Fibroblast of lung (primary cell): ENCODE measurements around the gene PSMB2. TPM values are rescaled to one million over a fixed set of nuclear protein-coding genes. Genes with fewer than 3 reads are reported as not detected.

Source experiments
- DNase-seq, 2 donors: peaks; one replicate each; pipeline versions ENCODE4 v3.0.0 to v3.0.0-alpha.2; 2010; ENCODE audit warnings: low read depth in 2 of 2
- H2AFZ ChIP-seq: 2 replicates; pipeline ENCODE4 v1.5.1; 2012; ENCODE audit warnings: low read length, control low read depth, inconsistent platforms
- H3K27ac ChIP-seq: 2 replicates; pipeline ENCODE4 v1.5.1; 2011; ENCODE audit warnings: low read length, control low read depth; ENCODE audit not compliant: insufficient read depth
- H3K27me3 ChIP-seq: 2 replicates; pipeline ENCODE4 v1.5.1; 2011; ENCODE audit warnings: mild to moderate bottlenecking, low read length; ENCODE audit not compliant: control insufficient read depth, insufficient read depth
- H3K36me3 ChIP-seq: 2 replicates; pipeline ENCODE4 v1.5.1; 2011; ENCODE audit warnings: low read length; ENCODE audit not compliant: control insufficient read depth, insufficient read depth
- H3K4me1 ChIP-seq: 2 replicates; pipeline ENCODE4 v1.5.1; 2011; ENCODE audit warnings: low read length; ENCODE audit not compliant: control insufficient read depth, insufficient read depth; ENCODE audit errors: extremely low read depth
- H3K4me2 ChIP-seq: 2 replicates; pipeline ENCODE4 v1.5.1; 2011; ENCODE audit warnings: low read length, control low read depth; ENCODE audit not compliant: insufficient read depth; ENCODE audit errors: extremely low read depth
- H3K4me3 ChIP-seq, 4 experiments: fragments of 200-600 bp in 1 of 4; sonication (generic) in 1 of 4; replicated peaks in 1 of 4; 2 replicates each; pipeline ENCODE4 v1.5.1; 2011 to 2016; ENCODE audit warnings: low read length in 4 of 4, low read depth in 3 of 4, mild to moderate bottlenecking in 3 of 4, control low read depth in 2 of 4, inconsistent platforms in 1 of 4, mixed read lengths in 1 of 4; ENCODE audit not compliant: insufficient read depth in 1 of 4; ENCODE audit errors: control extremely low read depth in 1 of 4
- H3K79me2 ChIP-seq: 2 replicates; pipeline ENCODE4 v1.5.1; 2012; ENCODE audit warnings: mild to moderate bottlenecking, low read length, inconsistent platforms; ENCODE audit not compliant: control insufficient read depth, insufficient read depth
- H3K9ac ChIP-seq: 2 replicates; pipeline ENCODE4 v1.5.1; 2011; ENCODE audit warnings: mild to moderate bottlenecking, low read length, control low read depth; ENCODE audit not compliant: insufficient read depth
- H3K9me3 ChIP-seq: 2 replicates; pipeline ENCODE4 v1.5.1; 2012; ENCODE audit warnings: low read depth, low read length; ENCODE audit not compliant: control insufficient read depth, insufficient read depth
- H4K20me1 ChIP-seq: 2 replicates; pipeline ENCODE4 v1.5.1; 2011; ENCODE audit warnings: low read length; ENCODE audit not compliant: control insufficient read depth, insufficient read depth; ENCODE audit errors: extremely low read depth
- EZH2 ChIP-seq: IDR thresholded peaks from 2 replicates; pipeline ENCODE4 v1.5.1; 2012; ENCODE audit warnings: low read length, control low read depth, mild to moderate bottlenecking; ENCODE audit errors: missing control alignments
- polyA plus RNA-seq, 2 donors: library from polyadenylated mRNA; depleted of rRNA in 1 of 2; stranded (reverse) in 1 of 2; unstranded in 1 of 2; fragments of >200 nt; gene quantifications; 2 replicates each; pipeline ENCODE4 v1.2.1, GENCODE V29; 2011 to 2012; ENCODE audit warnings: missing spikeins in 1 of 2
- total RNA-seq: library from RNA; depleted of rRNA; stranded (reverse); fragments of >200 nt; gene quantifications from 2 replicates; pipeline ENCODE4 v1.2.1, GENCODE V29; 2014
- TF ChIP-seq, protein P1 (sequence below), 2 donors: IDR thresholded peaks in 1 of 2; conservative IDR thresholded peaks in 1 of 2; 1 replicate in 1 of 2; 2 replicates in 1 of 2; pipeline ENCODE4 v1.5.1; 2011 to 2012; ENCODE audit warnings: low read length in 2 of 2, control low read depth in 1 of 2, inconsistent platforms in 1 of 2, low read depth in 1 of 2, mild to moderate bottlenecking in 1 of 2

The PSMB2 gene
- total and polyA plus RNA-seq, 2 donors (not counting 1 experiment from before 2014, with no cell fraction given) = 18.3 to 66.8 TPM

DNA sequence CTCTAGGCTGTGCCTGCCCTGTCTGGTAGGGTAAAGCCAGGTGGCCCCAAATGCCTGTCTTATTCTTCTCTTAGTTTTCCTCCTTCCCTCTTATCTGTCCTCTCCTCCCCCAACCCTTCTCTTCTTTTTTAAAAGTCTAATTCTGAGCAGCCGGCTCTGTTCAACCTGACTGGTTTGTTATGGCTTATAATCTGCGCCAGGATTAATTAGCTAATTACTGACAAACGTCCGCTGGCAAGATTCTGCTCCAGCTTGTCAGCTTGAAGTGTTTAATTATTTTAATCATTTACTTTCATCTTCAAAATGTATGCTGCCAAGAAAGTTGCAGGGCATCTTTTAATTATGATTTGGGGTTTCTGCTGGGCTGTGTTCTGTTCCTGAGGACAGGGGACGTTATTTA, 27.2 kb upstream of the PSMB2 start:
- Histone ChIP-seq H3K9me3 (no peaks in the 10 kb centered on the region), H4K20me1 (no peaks in the 10 kb centered on the region), H3K9ac (no peak overlapping the region), H3K27ac (no peak overlapping the region), H3K27me3 (peaks cover 13% of the 10 kb centered on the region), H2AFZ (no peak overlapping the region), H3K4me1 (no peaks in the 10 kb centered on the region), H3K79me2 (no peaks in the 10 kb centered on the region), H3K4me2 (no peak overlapping the region), H3K36me3 (no peaks in the 10 kb centered on the region), H3K4me3 (no peak overlapping the region)
- DNase-seq = no peak
- TF ChIP-seq, protein P1, sequence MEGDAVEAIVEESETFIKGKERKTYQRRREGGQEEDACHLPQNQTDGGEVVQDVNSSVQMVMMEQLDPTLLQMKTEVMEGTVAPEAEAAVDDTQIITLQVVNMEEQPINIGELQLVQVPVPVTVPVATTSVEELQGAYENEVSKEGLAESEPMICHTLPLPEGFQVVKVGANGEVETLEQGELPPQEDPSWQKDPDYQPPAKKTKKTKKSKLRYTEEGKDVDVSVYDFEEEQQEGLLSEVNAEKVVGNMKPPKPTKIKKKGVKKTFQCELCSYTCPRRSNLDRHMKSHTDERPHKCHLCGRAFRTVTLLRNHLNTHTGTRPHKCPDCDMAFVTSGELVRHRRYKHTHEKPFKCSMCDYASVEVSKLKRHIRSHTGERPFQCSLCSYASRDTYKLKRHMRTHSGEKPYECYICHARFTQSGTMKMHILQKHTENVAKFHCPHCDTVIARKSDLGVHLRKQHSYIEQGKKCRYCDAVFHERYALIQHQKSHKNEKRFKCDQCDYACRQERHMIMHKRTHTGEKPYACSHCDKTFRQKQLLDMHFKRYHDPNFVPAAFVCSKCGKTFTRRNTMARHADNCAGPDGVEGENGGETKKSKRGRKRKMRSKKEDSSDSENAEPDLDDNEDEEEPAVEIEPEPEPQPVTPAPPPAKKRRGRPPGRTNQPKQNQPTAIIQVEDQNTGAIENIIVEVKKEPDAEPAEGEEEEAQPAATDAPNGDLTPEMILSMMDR (conservative IDR thresholded peaks at IDR 0.05 in 1 of 2, IDR thresholded peaks at IDR 0.05 in 1 of 2; ENCODE audit: low read depth in 1 of 2, low read length in 2 of 2) = no peak
- TF ChIP-seq EZH2 = no peak

DNA sequence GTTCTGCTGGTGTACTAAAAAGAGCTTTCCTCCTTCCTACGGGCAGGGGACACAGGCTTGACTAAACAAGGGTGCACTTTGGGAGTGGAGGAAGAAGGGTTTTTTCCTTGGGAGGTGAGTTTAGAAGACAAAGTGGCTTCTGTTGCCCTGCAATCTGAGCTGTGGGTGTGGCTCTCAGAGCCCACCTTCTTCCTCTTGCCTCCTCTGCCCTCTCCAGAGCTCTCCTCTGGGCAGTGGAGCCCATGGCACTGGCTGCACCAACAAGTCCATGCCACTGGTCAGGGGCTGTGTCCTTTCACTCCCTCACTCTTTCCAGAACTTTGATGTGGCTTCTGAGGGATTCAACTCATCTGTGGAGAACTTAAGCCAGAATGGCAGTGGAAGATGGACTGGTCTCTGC, 25.6 kb upstream of the PSMB2 start:
- H3K9me3 ChIP-seq = no peaks in the 10 kb centered on the region

DNA sequence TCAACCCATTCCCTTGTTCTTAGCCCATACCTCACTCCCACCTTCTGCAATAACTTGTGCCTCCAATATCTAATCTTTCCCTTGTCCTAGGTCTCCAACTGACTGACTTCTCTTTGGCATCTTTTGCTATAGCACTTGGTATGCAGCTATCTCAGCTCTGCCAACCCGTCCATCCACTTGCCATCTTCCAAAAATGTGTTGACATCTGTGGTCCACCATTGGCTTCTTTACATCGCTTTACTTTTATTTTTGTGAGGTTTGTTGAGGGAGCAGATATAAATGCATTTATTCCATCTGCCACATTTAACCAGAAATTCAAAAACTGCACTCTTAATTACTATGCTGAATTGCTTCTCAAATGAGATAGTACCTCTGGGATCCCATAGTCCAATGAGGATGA, 24.9 kb upstream of the PSMB2 start:
- Histone ChIP-seq H3K27me3 (peaks cover 8% of the 10 kb centered on the region), H3K9me3 (no peaks in the 10 kb centered on the region), H3K4me3 (no peak overlapping the region), H3K9ac (no peak overlapping the region), H3K4me2 (no peak overlapping the region), H2AFZ (no peak overlapping the region), H3K36me3 (no peaks in the 10 kb centered on the region), H3K27ac (no peak overlapping the region), H3K4me1 (no peaks in the 10 kb centered on the region), H4K20me1 (no peaks in the 10 kb centered on the region), H3K79me2 (no peaks in the 10 kb centered on the region)
- TF ChIP-seq, protein P1 (conservative IDR thresholded peaks at IDR 0.05 in 1 of 2, IDR thresholded peaks at IDR 0.05 in 1 of 2; ENCODE audit: low read depth in 1 of 2, low read length in 2 of 2) = no peak
- no peak for TF ChIP-seq EZH2
- DNase-seq = no peak

More for the DNA sequence above, 25.6 kb upstream of the PSMB2 start:
- DNase-seq = no peak
- no peak overlapping the region for H3K27ac ChIP-seq
- H4K20me1 ChIP-seq = no peaks in the 10 kb centered on the region
- no peak overlapping the region for H3K9ac ChIP-seq
- H3K4me3 ChIP-seq = no peak overlapping the region
- no peaks in the 10 kb centered on the region for H3K36me3 ChIP-seq
- no peak for TF ChIP-seq EZH2
- TF ChIP-seq, protein P1 (conservative IDR thresholded peaks at IDR 0.05 in 1 of 2, IDR thresholded peaks at IDR 0.05 in 1 of 2; ENCODE audit: low read depth in 1 of 2, low read length in 2 of 2) = no peak
- H3K4me2 ChIP-seq = no peak overlapping the region
- no peak overlapping the region for H2AFZ ChIP-seq
- no peaks in the 10 kb centered on the region for H3K4me1 ChIP-seq
- H3K27me3 ChIP-seq = peaks cover 9% of the 10 kb centered on the region
- no peaks in the 10 kb centered on the region for H3K79me2 ChIP-seq
